Occipital lobe (tissue), 2 donors: ENCODE data around the gene KCNMA1. TPM values are rescaled to one million over a fixed set of nuclear protein-coding genes. Genes with fewer than 3 reads are reported as not detected.

Experiments
- DNase-seq: peaks from one replicate; lab custom pipeline; 2025; lab: John Stamatoyannopoulos, UW
- total RNA-seq: library from RNA; depleted of rRNA; stranded (reverse); fragments of >200 nt; gene quantifications from one replicate; pipeline ENCODE4 v1.2.3, GENCODE V29; 2014

The KCNMA1 gene
- total RNA-seq, 1 donor from 2014 or later: 43.0 TPM

GRCh38 chr10:77191324-77192049 lies 446.1 kb downstream of the KCNMA1 start:
- no peak for DNase-seq

DNA sequence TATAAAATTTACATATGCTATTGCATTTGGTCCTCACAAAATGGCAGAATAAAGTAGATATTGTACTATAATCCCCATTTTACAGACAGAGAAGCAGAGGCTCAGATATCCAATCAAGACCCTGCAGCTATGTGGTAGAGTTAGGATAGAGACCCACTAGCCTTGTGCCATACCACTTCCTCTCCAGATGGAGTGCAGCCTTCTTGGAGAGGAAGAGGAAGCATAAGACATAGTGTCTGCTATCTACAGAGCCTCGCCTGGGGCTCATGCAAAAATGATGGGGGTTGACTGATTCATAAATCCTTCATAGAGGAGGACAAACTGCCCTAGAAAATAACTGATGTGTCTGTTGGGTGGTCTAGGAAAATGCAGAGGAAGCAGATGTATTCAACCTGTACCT lies 447.3 kb downstream of the KCNMA1 start:
- DNase-seq: no peak

- DNase-seq: no peak
These were observed 448.1 kb downstream of the KCNMA1 start for GRCh38 chr10:77189520-77189919.

DNA sequence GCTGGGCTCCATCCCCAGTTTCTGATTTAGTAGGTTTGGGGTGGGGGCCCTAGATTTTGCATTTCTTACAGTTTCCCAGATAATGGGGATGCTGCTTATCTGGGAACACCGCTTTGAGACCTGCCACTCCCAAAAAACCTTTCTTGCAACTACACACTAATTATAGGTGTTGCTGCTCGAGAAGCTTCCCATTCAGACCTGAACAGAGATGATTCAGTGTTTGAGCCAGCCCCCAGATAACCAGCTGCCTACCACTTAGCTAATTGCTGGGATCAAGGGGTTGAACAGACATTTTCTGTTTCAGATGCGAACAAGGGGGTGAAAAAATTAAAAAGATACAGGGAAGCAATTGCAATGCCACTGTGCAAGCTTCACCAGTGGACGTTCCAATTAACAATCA lies 448.5 kb downstream of the KCNMA1 start:
- DNase-seq: no peak

DNA sequence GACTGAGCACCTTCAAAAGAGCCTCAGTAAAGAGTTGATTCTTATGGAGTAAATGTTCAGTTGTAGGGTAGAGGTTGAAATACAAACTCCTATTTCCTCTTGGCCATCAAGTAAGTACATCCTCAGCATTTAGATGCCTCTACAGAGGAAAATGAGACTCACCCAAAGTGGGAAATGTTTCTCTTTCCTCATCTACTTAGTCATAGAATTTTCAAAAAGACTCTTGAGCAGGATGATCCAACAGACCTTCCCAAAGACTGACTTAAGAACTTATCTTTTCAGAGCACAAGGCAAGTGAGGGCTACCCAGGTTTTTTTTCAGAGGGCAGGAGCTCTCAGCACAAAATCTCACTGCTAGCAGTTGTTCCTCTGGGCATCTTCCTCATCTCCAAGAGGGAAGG lies 449.1 kb downstream of the KCNMA1 start:
- DNase-seq: no peak

DNA sequence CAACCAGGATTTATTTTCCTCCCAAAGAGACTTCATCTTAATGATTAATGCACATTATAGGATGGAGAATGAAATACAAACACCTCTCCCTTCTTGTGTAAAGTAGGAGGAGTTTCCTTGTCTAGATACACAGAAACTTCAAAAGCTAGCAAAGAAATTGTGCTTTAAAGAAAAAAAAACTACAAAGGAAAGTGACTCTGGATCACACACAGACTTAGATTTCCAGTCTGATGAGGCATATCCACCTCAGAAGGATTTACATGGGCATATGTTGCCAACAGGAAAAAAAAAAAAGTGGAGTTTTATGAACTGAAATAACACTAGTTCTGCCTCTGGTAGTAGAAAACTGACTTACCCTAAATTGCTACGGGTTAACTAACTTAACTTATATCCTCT lies 449.6 kb downstream of the KCNMA1 start:
- no peak for DNase-seq

- DNase-seq: no peak
These were observed 450.1 kb downstream of the KCNMA1 start for GRCh38 chr10:77187376-77187999.

- DNase-seq: no peak
These were observed 450.7 kb downstream of the KCNMA1 start for GRCh38 chr10:77186936-77187335.

DNA sequence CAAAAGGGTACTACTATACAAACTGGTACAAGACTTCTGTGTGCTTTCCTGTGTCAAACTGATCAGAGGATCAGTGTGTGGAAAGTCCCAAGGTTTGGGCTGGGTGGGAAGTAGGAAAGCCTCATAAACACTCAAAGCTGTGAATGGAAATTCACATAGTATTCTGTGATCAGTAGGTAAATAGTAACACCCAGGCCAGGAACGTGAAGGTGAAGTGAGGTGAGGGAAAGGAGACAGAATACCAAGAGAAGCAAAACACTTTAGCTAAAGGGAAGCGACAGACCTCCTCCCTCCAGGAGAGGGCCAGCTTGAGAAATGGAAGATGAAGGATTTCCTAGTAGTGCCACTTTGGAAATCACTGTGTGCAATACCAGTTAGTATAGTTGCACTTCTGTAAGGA lies 451.9 kb downstream of the KCNMA1 start:
- no peak for DNase-seq

DNA sequence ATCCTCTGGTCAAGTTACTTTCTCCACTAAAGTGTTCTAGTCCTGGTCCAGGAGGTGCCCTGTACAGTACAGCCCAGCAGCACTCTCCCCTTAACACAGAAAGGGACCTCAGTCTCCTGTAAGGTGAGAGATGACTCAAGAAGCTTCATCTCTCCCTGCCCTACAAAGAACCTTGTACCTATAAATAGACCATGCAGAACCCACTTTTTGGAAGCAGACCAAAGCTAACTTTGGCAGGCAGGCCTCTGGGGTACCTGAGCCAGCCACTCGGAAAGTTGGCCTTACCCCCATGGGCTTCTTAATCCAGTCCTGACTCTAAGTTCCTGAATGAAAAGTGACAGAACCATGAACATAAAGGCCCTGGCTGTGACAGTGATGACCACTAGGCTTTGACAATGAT lies 454.8 kb downstream of the KCNMA1 start:
- no peak for DNase-seq

DNA sequence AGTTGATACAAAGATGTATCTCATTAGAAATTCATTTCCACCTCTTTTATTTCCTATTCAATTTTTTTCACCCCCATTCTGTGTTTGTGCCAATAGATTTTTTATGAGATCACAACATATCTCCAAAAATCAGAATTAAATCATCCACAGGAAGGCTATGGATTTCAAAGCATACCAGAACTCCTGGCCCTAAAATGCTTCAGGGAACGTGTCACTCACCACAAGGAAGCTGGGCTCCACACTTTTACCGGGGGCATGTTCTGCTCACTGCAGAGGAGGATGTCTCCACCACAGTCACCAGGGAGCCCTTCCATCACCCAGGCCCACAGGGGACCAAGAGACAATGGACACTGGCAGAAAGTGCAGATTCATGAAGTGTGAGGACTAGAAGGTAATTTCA lies 456.8 kb downstream of the KCNMA1 start:
- no peak for DNase-seq

DNA sequence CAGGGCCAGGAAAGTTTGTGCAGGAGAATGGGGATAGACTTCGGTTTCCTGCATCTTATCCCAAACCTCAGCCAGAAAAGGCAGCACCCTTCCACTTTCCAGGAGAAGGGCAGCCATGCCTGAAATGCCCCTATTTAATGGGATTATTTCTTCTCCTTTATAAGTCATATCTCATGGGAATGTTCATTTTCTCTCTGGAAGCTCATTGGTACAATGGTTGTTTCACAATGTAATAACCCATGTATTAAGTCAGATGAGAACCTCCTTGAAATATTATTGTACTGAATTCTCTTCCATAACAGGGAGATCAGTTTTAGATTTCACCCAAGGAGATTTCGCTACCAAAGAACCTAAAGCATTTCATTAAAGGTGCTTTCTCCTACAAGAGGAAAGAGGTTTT lies 457.5 kb downstream of the KCNMA1 start:
- no peak for DNase-seq

GRCh38 chr10:77179015-77179695 lies 458.5 kb downstream of the KCNMA1 start:
- DNase-seq: peak; percentile 63

GRCh38 chr10:77177589-77177988 lies 460.0 kb downstream of the KCNMA1 start:
- no peak for DNase-seq

DNA sequence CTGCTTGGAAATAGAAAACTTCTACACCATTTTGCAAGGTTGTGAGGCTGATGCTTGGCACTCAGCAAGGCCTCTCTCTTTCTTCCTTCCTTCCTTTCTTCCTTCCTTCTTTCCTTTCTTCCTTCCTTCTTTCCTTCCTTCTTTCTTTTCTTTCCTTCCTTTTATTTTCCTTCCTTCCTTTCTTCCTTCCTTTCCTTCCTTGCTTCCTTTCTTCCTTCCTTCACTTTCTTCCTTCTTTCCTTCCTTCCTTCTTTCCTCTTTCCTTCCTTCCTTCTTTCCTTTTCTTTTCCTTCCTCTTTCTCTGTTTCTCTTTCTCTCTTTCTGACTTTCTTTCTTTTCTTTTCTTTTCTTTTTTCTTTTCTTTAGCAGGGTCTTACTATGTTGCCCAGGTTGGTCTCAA lies 460.4 kb downstream of the KCNMA1 start:
- DNase-seq: no peak

- DNase-seq: no peak
These were observed 461.4 kb downstream of the KCNMA1 start for GRCh38 chr10:77176232-77176631.

DNA sequence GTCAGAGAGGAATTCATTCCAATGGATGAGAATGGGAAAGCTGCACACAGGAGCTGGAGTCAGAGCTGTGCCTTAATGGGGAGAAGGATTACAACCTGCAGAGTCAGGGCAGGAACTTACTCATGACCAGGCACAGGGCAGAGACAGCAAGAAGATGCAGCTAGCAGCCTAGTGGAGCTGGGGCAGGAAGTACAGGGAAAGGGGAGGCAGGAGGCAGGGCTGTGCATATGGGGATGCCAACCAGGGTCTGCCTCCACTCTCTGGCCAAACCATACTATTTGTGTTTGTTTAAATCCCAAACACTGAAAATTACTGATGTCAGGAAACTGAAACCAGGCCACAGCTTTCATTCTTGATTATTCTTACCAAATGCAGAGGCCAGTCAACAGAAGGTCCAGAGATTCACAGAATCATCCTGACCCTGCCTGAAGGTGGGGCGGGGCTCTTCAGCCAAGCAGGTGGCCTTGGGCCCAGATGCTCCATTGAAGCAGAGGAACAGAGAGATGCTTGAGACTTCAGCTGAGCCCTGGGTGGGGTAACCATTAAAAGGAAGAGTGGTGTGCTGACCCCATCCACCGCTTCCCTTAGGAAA lies 461.9 kb downstream of the KCNMA1 start:
- DNase-seq: no peak

DNA sequence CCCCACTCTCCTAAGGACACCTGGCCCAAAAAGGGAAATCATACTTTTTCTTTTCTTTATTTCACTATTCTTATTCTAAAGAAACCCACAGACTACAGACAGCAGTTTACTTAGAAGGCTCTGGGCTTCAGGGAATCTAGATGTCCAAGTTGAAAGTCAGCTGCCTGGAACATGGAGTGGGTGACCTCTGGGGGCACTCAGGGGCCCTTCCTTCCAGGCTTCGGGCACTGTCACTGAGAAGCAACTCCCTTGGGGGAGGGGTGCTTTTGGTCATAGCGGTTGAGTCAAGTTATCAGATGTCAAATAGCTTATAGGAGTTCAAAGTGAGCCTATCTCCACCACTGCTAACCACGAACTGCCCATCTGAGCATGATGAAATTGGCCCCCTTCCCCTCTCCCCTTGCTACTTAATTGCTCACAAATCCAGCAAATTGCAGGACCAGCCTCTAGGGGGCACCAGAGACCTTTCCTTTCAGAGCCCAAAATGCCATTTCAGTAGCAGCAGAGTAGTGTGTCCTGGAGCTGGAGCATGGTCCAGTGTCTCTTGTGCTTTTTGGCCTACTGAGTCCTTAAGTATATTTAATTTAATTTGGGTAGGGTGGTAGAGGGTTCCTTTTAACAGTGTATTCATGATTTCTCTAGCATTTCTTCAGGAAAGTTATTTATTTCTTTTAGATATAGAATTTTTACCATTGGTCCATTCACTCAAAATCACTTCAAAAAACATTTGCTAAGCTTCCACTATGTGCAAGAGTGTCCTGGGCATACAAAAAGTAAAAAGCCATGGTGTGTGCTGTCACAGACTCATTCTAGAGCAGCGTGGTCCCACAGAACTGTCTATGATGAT lies 463.8 kb downstream of the KCNMA1 start:
- DNase-seq: peak; percentile 28

- DNase-seq: no peak
These were observed 465.5 kb downstream of the KCNMA1 start for GRCh38 chr10:77172086-77172485.

DNA sequence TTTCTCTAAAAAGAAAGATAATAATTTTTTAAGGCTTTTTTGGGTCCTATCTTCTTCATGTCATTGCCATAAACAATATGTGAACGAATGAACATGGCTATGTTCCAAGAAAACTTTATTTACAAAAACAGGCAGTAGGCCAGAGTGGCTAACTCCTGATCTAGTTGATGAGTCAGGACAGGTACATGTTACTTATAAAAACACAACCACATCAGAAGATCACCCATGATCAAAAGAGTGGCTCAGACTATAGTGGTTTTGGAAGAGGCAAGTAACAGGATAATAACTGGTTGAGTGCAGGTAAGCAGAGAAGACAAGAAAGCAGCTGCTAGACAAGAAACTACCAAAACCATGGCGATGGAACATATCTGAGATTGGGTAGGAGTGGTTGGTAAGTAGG lies 468.7 kb downstream of the KCNMA1 start:
- no peak for DNase-seq

DNA sequence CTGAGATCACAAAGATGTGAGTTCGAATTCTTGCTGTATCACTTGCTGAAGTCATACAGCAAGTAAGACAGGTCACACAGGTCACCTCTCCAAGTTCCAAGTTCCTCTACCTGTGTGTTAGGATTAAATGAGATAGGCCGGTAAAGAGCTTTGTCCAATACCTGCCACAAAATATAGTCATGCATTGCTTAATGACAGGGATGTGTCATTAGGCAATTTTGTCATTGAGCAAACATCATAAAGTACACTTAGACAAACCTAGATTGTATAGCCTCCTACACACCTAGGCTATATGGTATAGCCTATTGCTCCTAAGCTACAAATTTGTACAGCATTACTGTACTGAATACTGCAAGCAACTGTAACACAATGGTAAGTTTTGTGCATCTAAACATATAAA lies 469.4 kb downstream of the KCNMA1 start:
- no peak for DNase-seq
